ENCODE measurements around the gene TTC38. TPM values are rescaled to one million over a fixed set of nuclear protein-coding genes. Genes with fewer than 3 reads are reported as not detected.

The TTC38 gene
- total RNA-seq, 2 experiments from 2014 or later, result 8.7 to 9.4 TPM

- H3K9me3 Mint-ChIP-seq, result peaks cover 10% of the 10 kb centered on the region
- ChIA-PET CTCF (interaction anchor here (0.6 to 0.7 kb wide), 2 partner anchors 44 to 153 kb away, joined by 3 read pairs; no protein-coding TSS in a partner anchor), POLR2A (no interaction called here)
- H3K27ac Mint-ChIP-seq, result no peak overlapping the region
- peak overlapping the region; percentile 41 for H3K4me3 Mint-ChIP-seq
- H3K4me1 Mint-ChIP-seq (ENCODE audit: low read depth), result peaks cover 11% of the 10 kb centered on the region
- intact Hi-C loops (cut with micrococcal nuclease), result no loop called here
- peaks cover 15% of the 10 kb centered on the region for H3K27me3 Mint-ChIP-seq
- peaks cover 3% of the 10 kb centered on the region for H3K36me3 Mint-ChIP-seq
- DNase-seq, result no peak
Measured at GRCh38 chr22:46269564-46269963, 1.8 kb downstream of the TTC38 start.

GRCh38 chr22:46272196-46272595 lies 4.4 kb downstream of the TTC38 start:
- ChIA-PET CTCF (no interaction called here), POLR2A (no interaction called here)
- Mint-ChIP-seq H3K4me3 (no peak overlapping the region), H3K9me3 (peaks cover 5% of the 10 kb centered on the region), H3K27me3 (no peaks in the 10 kb centered on the region), H3K4me1 (ENCODE audit: low read depth) (peaks cover 11% of the 10 kb centered on the region), H3K36me3 (peaks cover 11% of the 10 kb centered on the region), H3K27ac (no peak overlapping the region)
- no peak for DNase-seq
- intact Hi-C loops (cut with micrococcal nuclease), result no loop called here

GRCh38 chr22:46272762-46273431 lies 5.1 kb downstream of the TTC38 start:
- H3K4me1 Mint-ChIP-seq (ENCODE audit: low read depth), result peaks cover 7% of the 10 kb centered on the region
- POLR2A ChIA-PET, result no interaction called here
- H3K9me3 Mint-ChIP-seq, result peaks cover 5% of the 10 kb centered on the region
- DNase-seq, result no peak
- no peak overlapping the region for H3K27ac Mint-ChIP-seq
- CTCF ChIA-PET, result no interaction called here
- peaks cover 11% of the 10 kb centered on the region for H3K36me3 Mint-ChIP-seq
- intact Hi-C loops (cut with micrococcal nuclease), result no loop called here
- H3K4me3 Mint-ChIP-seq, result no peak overlapping the region
- H3K27me3 Mint-ChIP-seq, result no peaks in the 10 kb centered on the region

GRCh38 chr22:46273432-46274148 lies 5.8 kb downstream of the TTC38 start:
- H3K9me3 Mint-ChIP-seq, result peaks cover 5% of the 10 kb centered on the region
- H3K4me3 Mint-ChIP-seq, result no peak overlapping the region
- H3K27me3 Mint-ChIP-seq, result no peaks in the 10 kb centered on the region
- peaks cover 15% of the 10 kb centered on the region for H3K36me3 Mint-ChIP-seq
- H3K4me1 Mint-ChIP-seq (ENCODE audit: low read depth), result peaks cover 4% of the 10 kb centered on the region
- intact Hi-C loops (cut with micrococcal nuclease), result no loop called here
- ChIA-PET CTCF (interaction anchor here (0.6 kb wide), 1 partner anchor 8 kb away, joined by 3 read pairs; no protein-coding TSS in a partner anchor), POLR2A (no interaction called here)
- H3K27ac Mint-ChIP-seq, result no peak overlapping the region
- DNase-seq, result no peak

- H3K27ac Mint-ChIP-seq, result no peak overlapping the region
- peaks cover 5% of the 10 kb centered on the region for H3K9me3 Mint-ChIP-seq
- H3K4me1 Mint-ChIP-seq (ENCODE audit: low read depth), result peaks cover 4% of the 10 kb centered on the region
- no peak overlapping the region for H3K4me3 Mint-ChIP-seq
- CTCF ChIA-PET, result no interaction called here
- POLR2A ChIA-PET, result no interaction called here
- peaks cover 15% of the 10 kb centered on the region for H3K36me3 Mint-ChIP-seq
- no peaks in the 10 kb centered on the region for H3K27me3 Mint-ChIP-seq
- intact Hi-C loops (cut with micrococcal nuclease), result no loop called here
- no peak for DNase-seq
Measured at GRCh38 chr22:46274381-46274780, 6.6 kb downstream of the TTC38 start.

GRCh38 chr22:46275455-46276122 lies 7.8 kb downstream of the TTC38 start:
- intact Hi-C loops (cut with micrococcal nuclease), result no loop called here
- no peak overlapping the region for H3K27ac Mint-ChIP-seq
- H3K4me3 Mint-ChIP-seq, result no peak overlapping the region
- ChIA-PET CTCF (interaction anchor here (2.2 kb wide), 1 partner anchor 153 kb away, joined by 6 read pairs; no protein-coding TSS in a partner anchor), POLR2A (no interaction called here)
- DNase-seq, result no peak
- no peaks in the 10 kb centered on the region for H3K27me3 Mint-ChIP-seq
- no peaks in the 10 kb centered on the region for H3K4me1 Mint-ChIP-seq (ENCODE audit: low read depth)
- peaks cover 5% of the 10 kb centered on the region for H3K9me3 Mint-ChIP-seq
- H3K36me3 Mint-ChIP-seq, result peaks cover 15% of the 10 kb centered on the region

GRCh38 chr22:46276563-46276962 lies 8.8 kb downstream of the TTC38 start:
- Mint-ChIP-seq H3K36me3 (peaks cover 15% of the 10 kb centered on the region), H3K27me3 (no peaks in the 10 kb centered on the region), H3K9me3 (peaks cover 5% of the 10 kb centered on the region), H3K4me3 (no peak overlapping the region), H3K27ac (no peak overlapping the region), H3K4me1 (ENCODE audit: low read depth) (no peaks in the 10 kb centered on the region)
- ChIA-PET POLR2A (no interaction called here), CTCF (interaction anchor here (2.2 kb wide), 1 partner anchor 154 kb away, joined by 6 read pairs; no protein-coding TSS in a partner anchor)
- DNase-seq, result no peak
- intact Hi-C loops (cut with micrococcal nuclease), result no loop called here

GRCh38 chr22:46278656-46279645 lies 11.1 kb downstream of the TTC38 start:
- Mint-ChIP-seq H3K27ac (no peak overlapping the region), H3K27me3 (no peaks in the 10 kb centered on the region), H3K9me3 (peaks cover 5% of the 10 kb centered on the region), H3K4me3 (no peak overlapping the region), H3K36me3 (peaks cover 15% of the 10 kb centered on the region), H3K4me1 (ENCODE audit: low read depth) (no peaks in the 10 kb centered on the region)
- intact Hi-C loops (cut with micrococcal nuclease), result no loop called here
- no peak for DNase-seq
- POLR2A ChIA-PET, result interaction anchor here (1.2 kb wide), 1 partner anchor 11 kb away, joined by 3 read pairs; the partner anchor contains the start of gene TTC38
- CTCF ChIA-PET, result no interaction called here

- Mint-ChIP-seq H3K4me1 (ENCODE audit: low read depth) (no peaks in the 10 kb centered on the region), H3K36me3 (peaks cover 12% of the 10 kb centered on the region), H3K27ac (no peak overlapping the region), H3K27me3 (no peaks in the 10 kb centered on the region), H3K9me3 (peaks cover 5% of the 10 kb centered on the region), H3K4me3 (no peak overlapping the region)
- intact Hi-C loops (cut with micrococcal nuclease), result no loop called here
- ChIA-PET POLR2A (interaction anchor here (0.6 to 1.0 kb wide), 2 partner anchors 10 to 51 kb away, joined by 3 read pairs; no protein-coding TSS in a partner anchor), CTCF (interaction anchor here (1.1 to 1.9 kb wide), 2 partner anchors 158 to 289 kb away, joined by 3 to 4 read pairs; no protein-coding TSS in a partner anchor)
- no peak for DNase-seq
Measured at GRCh38 chr22:46280063-46280817, 12.4 kb downstream of the TTC38 start.

GRCh38 chr22:46280999-46281623 lies 13.3 kb downstream of the TTC38 start:
- no peak for DNase-seq
- POLR2A ChIA-PET, result interaction anchor here (1.0 kb wide), 1 partner anchor 11 kb away, joined by 3 read pairs; no protein-coding TSS in a partner anchor
- Mint-ChIP-seq H3K27me3 (no peaks in the 10 kb centered on the region), H3K36me3 (peaks cover 4% of the 10 kb centered on the region), H3K27ac (no peak overlapping the region), H3K9me3 (no peaks in the 10 kb centered on the region), H3K4me3 (no peak overlapping the region), H3K4me1 (ENCODE audit: low read depth) (no peaks in the 10 kb centered on the region)
- intact Hi-C loops (cut with micrococcal nuclease), result no loop called here
- CTCF ChIA-PET, result interaction anchor here (1.9 kb wide), 1 partner anchor 159 kb away, joined by 4 read pairs; no protein-coding TSS in a partner anchor
